ENCODE results near the gene EFNA1. TPM values are rescaled to one million over a fixed set of nuclear protein-coding genes. Genes with fewer than 3 reads are reported as not detected.

Gene EFNA1
- total and polyA plus RNA-seq, 2 of the 13 experiments (the other 11 are each of a cell fraction or from before 2014, with no cell fraction given) = 81.8 to 874 TPM

DNA sequence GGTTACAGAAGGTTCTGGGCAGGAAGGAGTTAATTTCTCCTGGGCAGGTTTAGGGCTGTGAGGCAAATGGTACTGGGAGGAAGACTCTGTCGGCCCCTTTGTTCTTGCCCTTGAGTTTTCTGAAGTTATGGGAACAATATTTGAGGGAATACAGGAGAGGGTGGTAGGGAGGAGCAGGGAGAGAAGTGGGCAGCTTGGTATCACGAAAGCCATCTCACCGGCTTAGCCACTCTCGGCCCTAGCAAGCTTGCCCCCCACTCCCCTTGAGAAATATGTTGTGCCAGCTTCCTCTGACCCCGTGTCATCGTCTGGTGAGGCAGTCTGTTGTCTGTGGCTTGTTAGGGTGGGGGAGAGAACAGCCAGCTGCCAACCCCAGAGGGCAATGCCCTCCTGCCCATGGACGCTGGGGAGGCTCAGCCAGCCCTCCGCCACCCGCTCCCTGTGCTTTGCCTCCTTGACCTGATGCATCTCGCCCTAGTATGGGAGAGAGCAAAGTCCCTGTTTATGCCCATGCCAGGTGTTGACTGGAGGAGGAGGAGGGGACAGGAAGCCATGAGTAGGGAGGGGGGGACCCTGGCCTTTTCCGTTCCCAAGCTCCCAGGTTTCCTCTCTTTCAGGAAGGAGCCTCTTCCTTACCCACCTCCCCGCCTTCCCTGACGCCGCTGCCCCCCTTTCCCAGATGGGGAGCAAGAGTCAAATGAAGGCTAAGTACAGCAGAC is 1.2 kb downstream of the EFNA1 start (continued):
- no peak; the same call in 1 of the 2 replicates for TF ChIP-seq REL (CRISPR knock-in tag; conservative IDR thresholded peaks at IDR 0.05)
- TF ChIP-seq, protein P1, sequence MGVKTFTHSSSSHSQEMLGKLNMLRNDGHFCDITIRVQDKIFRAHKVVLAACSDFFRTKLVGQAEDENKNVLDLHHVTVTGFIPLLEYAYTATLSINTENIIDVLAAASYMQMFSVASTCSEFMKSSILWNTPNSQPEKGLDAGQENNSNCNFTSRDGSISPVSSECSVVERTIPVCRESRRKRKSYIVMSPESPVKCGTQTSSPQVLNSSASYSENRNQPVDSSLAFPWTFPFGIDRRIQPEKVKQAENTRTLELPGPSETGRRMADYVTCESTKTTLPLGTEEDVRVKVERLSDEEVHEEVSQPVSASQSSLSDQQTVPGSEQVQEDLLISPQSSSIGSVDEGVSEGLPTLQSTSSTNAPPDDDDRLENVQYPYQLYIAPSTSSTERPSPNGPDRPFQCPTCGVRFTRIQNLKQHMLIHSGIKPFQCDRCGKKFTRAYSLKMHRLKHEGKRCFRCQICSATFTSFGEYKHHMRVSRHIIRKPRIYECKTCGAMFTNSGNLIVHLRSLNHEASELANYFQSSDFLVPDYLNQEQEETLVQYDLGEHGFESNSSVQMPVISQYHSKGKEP (CRISPR knock-in tag; IDR thresholded peaks at IDR 0.05) = no peak
- no peak for TF ChIP-seq ZNF644 (CRISPR knock-in tag; IDR thresholded peaks at IDR 0.05; ENCODE audit: low read depth)
- TF ChIP-seq RXRB (CRISPR knock-in tag; IDR thresholded peaks at IDR 0.05; ENCODE audit: borderline replicate concordance) = peak; percentile 89
- no peak for TF ChIP-seq ZNF180 (CRISPR knock-in tag; IDR thresholded peaks at IDR 0.05; ENCODE audit: borderline replicate concordance, low read depth)
- peak; percentile 24; the same call in 1 of the 2 replicates for TF ChIP-seq TOPORS (CRISPR knock-in tag; IDR thresholded peaks at IDR 0.05)
- TF ChIP-seq, protein P2, sequence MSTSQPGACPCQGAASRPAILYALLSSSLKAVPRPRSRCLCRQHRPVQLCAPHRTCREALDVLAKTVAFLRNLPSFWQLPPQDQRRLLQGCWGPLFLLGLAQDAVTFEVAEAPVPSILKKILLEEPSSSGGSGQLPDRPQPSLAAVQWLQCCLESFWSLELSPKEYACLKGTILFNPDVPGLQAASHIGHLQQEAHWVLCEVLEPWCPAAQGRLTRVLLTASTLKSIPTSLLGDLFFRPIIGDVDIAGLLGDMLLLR (CRISPR knock-in tag; IDR thresholded peaks at IDR 0.05) = peak; percentile 67; the same call in 1 of the 2 replicates
- TF ChIP-seq SUZ12 (IDR thresholded peaks at IDR 0.05; ENCODE audit: low read depth, low read length) = no peak
- TF ChIP-seq, protein P3, sequence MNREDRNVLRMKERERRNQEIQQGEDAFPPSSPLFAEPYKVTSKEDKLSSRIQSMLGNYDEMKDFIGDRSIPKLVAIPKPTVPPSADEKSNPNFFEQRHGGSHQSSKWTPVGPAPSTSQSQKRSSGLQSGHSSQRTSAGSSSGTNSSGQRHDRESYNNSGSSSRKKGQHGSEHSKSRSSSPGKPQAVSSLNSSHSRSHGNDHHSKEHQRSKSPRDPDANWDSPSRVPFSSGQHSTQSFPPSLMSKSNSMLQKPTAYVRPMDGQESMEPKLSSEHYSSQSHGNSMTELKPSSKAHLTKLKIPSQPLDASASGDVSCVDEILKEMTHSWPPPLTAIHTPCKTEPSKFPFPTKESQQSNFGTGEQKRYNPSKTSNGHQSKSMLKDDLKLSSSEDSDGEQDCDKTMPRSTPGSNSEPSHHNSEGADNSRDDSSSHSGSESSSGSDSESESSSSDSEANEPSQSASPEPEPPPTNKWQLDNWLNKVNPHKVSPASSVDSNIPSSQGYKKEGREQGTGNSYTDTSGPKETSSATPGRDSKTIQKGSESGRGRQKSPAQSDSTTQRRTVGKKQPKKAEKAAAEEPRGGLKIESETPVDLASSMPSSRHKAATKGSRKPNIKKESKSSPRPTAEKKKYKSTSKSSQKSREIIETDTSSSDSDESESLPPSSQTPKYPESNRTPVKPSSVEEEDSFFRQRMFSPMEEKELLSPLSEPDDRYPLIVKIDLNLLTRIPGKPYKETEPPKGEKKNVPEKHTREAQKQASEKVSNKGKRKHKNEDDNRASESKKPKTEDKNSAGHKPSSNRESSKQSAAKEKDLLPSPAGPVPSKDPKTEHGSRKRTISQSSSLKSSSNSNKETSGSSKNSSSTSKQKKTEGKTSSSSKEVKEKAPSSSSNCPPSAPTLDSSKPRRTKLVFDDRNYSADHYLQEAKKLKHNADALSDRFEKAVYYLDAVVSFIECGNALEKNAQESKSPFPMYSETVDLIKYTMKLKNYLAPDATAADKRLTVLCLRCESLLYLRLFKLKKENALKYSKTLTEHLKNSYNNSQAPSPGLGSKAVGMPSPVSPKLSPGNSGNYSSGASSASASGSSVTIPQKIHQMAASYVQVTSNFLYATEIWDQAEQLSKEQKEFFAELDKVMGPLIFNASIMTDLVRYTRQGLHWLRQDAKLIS (CRISPR knock-in tag; IDR thresholded peaks at IDR 0.05) = peak; percentile 27; the same call in 1 of the 2 replicates
- TF ChIP-seq, protein P4, sequence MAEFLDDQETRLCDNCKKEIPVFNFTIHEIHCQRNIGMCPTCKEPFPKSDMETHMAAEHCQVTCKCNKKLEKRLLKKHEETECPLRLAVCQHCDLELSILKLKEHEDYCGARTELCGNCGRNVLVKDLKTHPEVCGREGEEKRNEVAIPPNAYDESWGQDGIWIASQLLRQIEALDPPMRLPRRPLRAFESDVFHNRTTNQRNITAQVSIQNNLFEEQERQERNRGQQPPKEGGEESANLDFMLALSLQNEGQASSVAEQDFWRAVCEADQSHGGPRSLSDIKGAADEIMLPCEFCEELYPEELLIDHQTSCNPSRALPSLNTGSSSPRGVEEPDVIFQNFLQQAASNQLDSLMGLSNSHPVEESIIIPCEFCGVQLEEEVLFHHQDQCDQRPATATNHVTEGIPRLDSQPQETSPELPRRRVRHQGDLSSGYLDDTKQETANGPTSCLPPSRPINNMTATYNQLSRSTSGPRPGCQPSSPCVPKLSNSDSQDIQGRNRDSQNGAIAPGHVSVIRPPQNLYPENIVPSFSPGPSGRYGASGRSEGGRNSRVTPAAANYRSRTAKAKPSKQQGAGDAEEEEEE (CRISPR knock-in tag; IDR thresholded peaks at IDR 0.05; ENCODE audit: borderline replicate concordance) = peak; percentile 93
- TF ChIP-seq MAFF (IDR thresholded peaks at IDR 0.05; ENCODE audit: low read depth, low read length) = no peak
- peak; percentile 88 for TF ChIP-seq DPF2 (CRISPR knock-in tag; IDR thresholded peaks at IDR 0.05; ENCODE audit: borderline replicate concordance, low read depth)
- peak; percentile 89 for TF ChIP-seq TBX2 (CRISPR knock-in tag; IDR thresholded peaks at IDR 0.05; ENCODE audit: borderline replicate concordance)
- no peak for TF ChIP-seq RBM39 (IDR thresholded peaks at IDR 0.05; ENCODE audit: low read depth, low read length, poor library complexity, severe bottlenecking)
- TF ChIP-seq, protein P5, sequence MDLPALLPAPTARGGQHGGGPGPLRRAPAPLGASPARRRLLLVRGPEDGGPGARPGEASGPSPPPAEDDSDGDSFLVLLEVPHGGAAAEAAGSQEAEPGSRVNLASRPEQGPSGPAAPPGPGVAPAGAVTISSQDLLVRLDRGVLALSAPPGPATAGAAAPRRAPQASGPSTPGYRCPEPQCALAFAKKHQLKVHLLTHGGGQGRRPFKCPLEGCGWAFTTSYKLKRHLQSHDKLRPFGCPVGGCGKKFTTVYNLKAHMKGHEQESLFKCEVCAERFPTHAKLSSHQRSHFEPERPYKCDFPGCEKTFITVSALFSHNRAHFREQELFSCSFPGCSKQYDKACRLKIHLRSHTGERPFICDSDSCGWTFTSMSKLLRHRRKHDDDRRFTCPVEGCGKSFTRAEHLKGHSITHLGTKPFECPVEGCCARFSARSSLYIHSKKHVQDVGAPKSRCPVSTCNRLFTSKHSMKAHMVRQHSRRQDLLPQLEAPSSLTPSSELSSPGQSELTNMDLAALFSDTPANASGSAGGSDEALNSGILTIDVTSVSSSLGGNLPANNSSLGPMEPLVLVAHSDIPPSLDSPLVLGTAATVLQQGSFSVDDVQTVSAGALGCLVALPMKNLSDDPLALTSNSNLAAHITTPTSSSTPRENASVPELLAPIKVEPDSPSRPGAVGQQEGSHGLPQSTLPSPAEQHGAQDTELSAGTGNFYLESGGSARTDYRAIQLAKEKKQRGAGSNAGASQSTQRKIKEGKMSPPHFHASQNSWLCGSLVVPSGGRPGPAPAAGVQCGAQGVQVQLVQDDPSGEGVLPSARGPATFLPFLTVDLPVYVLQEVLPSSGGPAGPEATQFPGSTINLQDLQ (CRISPR knock-in tag; IDR thresholded peaks at IDR 0.05) = no peak
- peak; percentile 62; the same call in 1 of the 2 replicates for TF ChIP-seq ZNF12 (CRISPR knock-in tag; IDR thresholded peaks at IDR 0.05)

Measured in HepG2 (cell line).